GM12878 (cell line): Measurements from ENCODE around the gene SPATA32. TPM values are rescaled to one million over a fixed set of nuclear protein-coding genes. Genes with fewer than 3 reads are reported as not detected.

Experiments
- CREB1 ChIP-seq: IDR thresholded peaks from 2 replicates; pipeline ENCODE4 v1.6.1; 2012; ENCODE audit warnings: low read depth, mild to moderate bottlenecking, inconsistent platforms
- EGR1 ChIP-seq, 2 experiments: IDR thresholded peaks; 1 replicate in 1 of 2; 2 replicates in 1 of 2; pipeline ENCODE4 v1.6.1; 2011 to 2012; ENCODE audit warnings: low read depth in 2 of 2, low read length in 2 of 2, borderline replicate concordance in 1 of 2, mild to moderate bottlenecking in 1 of 2, moderate library complexity in 1 of 2
- EZH2 ChIP-seq: IDR thresholded peaks from 2 replicates; pipeline ENCODE4 v1.6.1; 2012; ENCODE audit warnings: low read depth, mild to moderate bottlenecking, control low read depth, inconsistent platforms, low read length, borderline replicate concordance; ENCODE audit not compliant: control insufficient read depth
- GATAD2B ChIP-seq: fragments of 450-650 bp; conservative IDR thresholded peaks from 2 replicates; pipeline ENCODE4 v1.6.1; 2017; ENCODE audit warnings: low read depth, mild to moderate bottlenecking, moderate library complexity
- IKZF1 ChIP-seq: fragments of 450-650 bp; conservative IDR thresholded peaks from 2 replicates; pipeline ENCODE4 v1.6.1; 2017; ENCODE audit warnings: antibody characterized with exemption, mild to moderate bottlenecking
- LARP7 ChIP-seq: fragments of 450-650 bp; IDR thresholded peaks from 2 replicates; pipeline ENCODE4 v1.6.1; 2017; ENCODE audit warnings: mild to moderate bottlenecking
- MEF2A ChIP-seq: IDR thresholded peaks from 2 replicates; pipeline ENCODE4 v1.6.1; 2011; ENCODE audit warnings: low read depth, mild to moderate bottlenecking, low read length, moderate library complexity; ENCODE audit not compliant: insufficient read depth
- MXI1 ChIP-seq: fragments of 150-350 bp; IDR thresholded peaks from 2 replicates; pipeline ENCODE4 v1.6.1; 2011; ENCODE audit warnings: low read depth, mild to moderate bottlenecking, inconsistent platforms, low read length, improper control_type of control experiment
- POLR2A ChIP-seq: IDR thresholded peaks from 2 replicates; pipeline ENCODE4 v1.6.1; 2011; ENCODE audit warnings: low read depth, mild to moderate bottlenecking, low read length
- POLR2AphosphoS2 ChIP-seq: IDR thresholded peaks from 2 replicates; pipeline ENCODE4 v1.6.1; 2011; ENCODE audit warnings: low read depth, mild to moderate bottlenecking, low read length, improper control_type of control experiment, moderate library complexity
- POLR2AphosphoS5 ChIP-seq: IDR thresholded peaks from 2 replicates; pipeline ENCODE4 v1.6.1; 2011; ENCODE audit warnings: mild to moderate bottlenecking, low read length, inconsistent platforms
- SMAD5 ChIP-seq: IDR thresholded peaks from 2 replicates; pipeline ENCODE4 v1.6.1; 2016; ENCODE audit warnings: antibody characterized with exemption, low read depth
- SMARCA5 ChIP-seq: fragments of 450-650 bp; IDR thresholded peaks from 2 replicates; pipeline ENCODE4 v1.6.1; 2017; ENCODE audit warnings: mild to moderate bottlenecking
- SREBF2 ChIP-seq: IDR thresholded peaks from 2 replicates; pipeline ENCODE4 v1.6.1; 2012; ENCODE audit warnings: mild to moderate bottlenecking, low read length
- TAF1 ChIP-seq: IDR thresholded peaks from 2 replicates; pipeline ENCODE4 v1.6.1; 2011; ENCODE audit warnings: mild to moderate bottlenecking, low read depth, low read length, borderline replicate concordance
- TARDBP ChIP-seq: IDR thresholded peaks from 2 replicates; pipeline ENCODE4 v1.6.1; 2016; ENCODE audit warnings: borderline replicate concordance
- polyA plus RNA-seq, 11 experiments: library from polyadenylated mRNA; depleted of rRNA in 4 of 11; unstranded in 6 of 11; stranded (reverse) in 5 of 11; fragments of >200 nt; fragmentation: Nextera tagmentation in 4 of 11; fragmentation: Illumina TruSeq in 1 of 11; extraction: Ambion mirVana in 4 of 11; extraction: Trizol in 1 of 11; gene quantifications; 1 replicate in 1 of 11; 2 replicates in 10 of 11; pipeline versions ENCODE4 v1.2.1 to v1.2.3, GENCODE V29; 2011 to 2016; ENCODE audit warnings: inconsistent platforms in 2 of 11, missing spikeins in 2 of 11, low read depth in 1 of 11
- total RNA-seq, 4 experiments: library from RNA; depleted of rRNA in 3 of 4; stranded (reverse); fragments of >200 nt in 3 of 4; fragmentation: Illumina TruSeq in 1 of 4; extraction: Trizol in 1 of 4; gene quantifications; 2 replicates each; pipeline versions ENCODE4 v1.2.1 to v1.2.3, GENCODE V29; 2013 to 2021
- TF ChIP-seq, protein P1 (sequence below): fragments of 450-650 bp; IDR thresholded peaks from 2 replicates; pipeline ENCODE4 v1.6.1; 2017; ENCODE audit warnings: mild to moderate bottlenecking, moderate library complexity
- TF ChIP-seq, protein P2 (sequence below): IDR thresholded peaks from 2 replicates; pipeline ENCODE4 v1.6.1; 2012; ENCODE audit warnings: low read length, inconsistent platforms
- TF ChIP-seq, protein P3 (sequence below): fragments of 450-650 bp; formaldehyde crosslinking; IDR thresholded peaks from 2 replicates; pipeline ENCODE4 v1.4.0; 2022; ENCODE audit warnings: mild to moderate bottlenecking, moderate library complexity
- TF ChIP-seq, protein P4 (sequence below): IDR thresholded peaks from 2 replicates; pipeline ENCODE4 v1.6.1; 2011; ENCODE audit warnings: mild to moderate bottlenecking, low read depth, low read length, moderate library complexity; ENCODE audit not compliant: insufficient replicate concordance

Gene SPATA32
- total and polyA plus RNA-seq, 10 of the 15 experiments (the other 5 are each of a cell fraction or from before 2014, with no cell fraction given), result 0.03 to 0.35 (median 0.11) TPM; not detected in 3

DNA sequence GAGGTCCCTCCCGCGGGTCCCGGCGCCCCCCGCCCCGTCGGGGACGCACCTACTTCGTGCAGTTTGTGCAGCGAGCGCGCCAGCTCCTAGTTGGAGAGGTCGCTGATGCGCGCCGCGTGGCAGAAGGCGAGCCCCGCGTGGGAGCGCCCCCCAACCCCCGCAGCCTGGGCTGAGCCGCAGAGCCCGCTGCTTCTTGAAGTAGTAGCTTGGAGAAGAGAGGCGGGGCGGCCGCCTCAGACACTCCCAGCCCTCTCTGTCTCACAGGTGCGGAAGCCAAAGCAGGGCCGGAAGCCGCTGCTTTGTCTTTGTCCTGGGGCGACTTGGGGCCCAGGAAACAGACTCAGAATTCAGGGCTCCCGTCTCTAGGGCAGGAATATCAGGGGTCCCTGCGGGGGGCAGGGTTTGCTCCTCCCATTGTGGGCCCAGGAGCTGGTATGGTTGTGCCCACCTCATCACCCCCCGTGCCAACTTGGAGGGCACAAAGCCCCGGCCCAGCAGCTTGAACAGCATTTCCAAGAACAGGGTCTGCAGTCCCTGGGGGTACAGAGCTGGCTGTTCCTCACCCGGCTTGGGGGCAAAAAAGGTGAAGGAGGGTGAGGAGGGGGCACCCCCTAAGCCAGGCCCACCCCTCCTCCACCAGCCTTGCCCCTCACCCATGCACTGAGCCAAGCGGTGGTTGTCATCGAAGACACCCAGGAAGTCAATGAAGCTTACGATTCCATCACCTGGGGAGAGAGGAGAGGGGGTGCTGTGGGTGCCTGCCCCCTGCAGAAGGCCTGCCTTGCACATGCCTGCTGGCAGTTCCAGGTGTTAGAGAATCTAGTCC is 13.5 kb downstream of the SPATA32 start (continued):
- TF ChIP-seq MEF2A (no peak), POLR2AphosphoS2 (no peak; the same call in 1 of the 2 replicates), POLR2AphosphoS5 (peak; percentile 61), TARDBP (0 out of 2 replicates have a peak, but pooled peaks have one; percentile 56), EZH2 (no peak), MXI1 (peak; percentile 34; the same call in 1 of the 2 replicates), SREBF2 (no peak), GATAD2B (peak; percentile 12), IKZF1 (peak; percentile 63; the same call in 1 of the 2 replicates), EGR1 (IDR thresholded peaks at IDR 0.05; ENCODE audit: borderline replicate concordance in 1 of 2, low read depth in 2 of 2, low read length in 2 of 2) (peak in 1 of 2 experiments; percentile 59; a peak in 1 of 3 replicates), SMAD5 (0 out of 2 replicates have a peak, but pooled peaks have one; percentile 37), SMARCA5 (peak; percentile 57; the same call in 1 of the 2 replicates), TAF1 (peak; percentile 45; the same call in 1 of the 2 replicates), LARP7 (0 out of 2 replicates have a peak, but pooled peaks have one; percentile 43), CREB1 (peak; percentile 35; the same call in 1 of the 2 replicates), POLR2A (peak; percentile 72)
- TF ChIP-seq, protein P1, sequence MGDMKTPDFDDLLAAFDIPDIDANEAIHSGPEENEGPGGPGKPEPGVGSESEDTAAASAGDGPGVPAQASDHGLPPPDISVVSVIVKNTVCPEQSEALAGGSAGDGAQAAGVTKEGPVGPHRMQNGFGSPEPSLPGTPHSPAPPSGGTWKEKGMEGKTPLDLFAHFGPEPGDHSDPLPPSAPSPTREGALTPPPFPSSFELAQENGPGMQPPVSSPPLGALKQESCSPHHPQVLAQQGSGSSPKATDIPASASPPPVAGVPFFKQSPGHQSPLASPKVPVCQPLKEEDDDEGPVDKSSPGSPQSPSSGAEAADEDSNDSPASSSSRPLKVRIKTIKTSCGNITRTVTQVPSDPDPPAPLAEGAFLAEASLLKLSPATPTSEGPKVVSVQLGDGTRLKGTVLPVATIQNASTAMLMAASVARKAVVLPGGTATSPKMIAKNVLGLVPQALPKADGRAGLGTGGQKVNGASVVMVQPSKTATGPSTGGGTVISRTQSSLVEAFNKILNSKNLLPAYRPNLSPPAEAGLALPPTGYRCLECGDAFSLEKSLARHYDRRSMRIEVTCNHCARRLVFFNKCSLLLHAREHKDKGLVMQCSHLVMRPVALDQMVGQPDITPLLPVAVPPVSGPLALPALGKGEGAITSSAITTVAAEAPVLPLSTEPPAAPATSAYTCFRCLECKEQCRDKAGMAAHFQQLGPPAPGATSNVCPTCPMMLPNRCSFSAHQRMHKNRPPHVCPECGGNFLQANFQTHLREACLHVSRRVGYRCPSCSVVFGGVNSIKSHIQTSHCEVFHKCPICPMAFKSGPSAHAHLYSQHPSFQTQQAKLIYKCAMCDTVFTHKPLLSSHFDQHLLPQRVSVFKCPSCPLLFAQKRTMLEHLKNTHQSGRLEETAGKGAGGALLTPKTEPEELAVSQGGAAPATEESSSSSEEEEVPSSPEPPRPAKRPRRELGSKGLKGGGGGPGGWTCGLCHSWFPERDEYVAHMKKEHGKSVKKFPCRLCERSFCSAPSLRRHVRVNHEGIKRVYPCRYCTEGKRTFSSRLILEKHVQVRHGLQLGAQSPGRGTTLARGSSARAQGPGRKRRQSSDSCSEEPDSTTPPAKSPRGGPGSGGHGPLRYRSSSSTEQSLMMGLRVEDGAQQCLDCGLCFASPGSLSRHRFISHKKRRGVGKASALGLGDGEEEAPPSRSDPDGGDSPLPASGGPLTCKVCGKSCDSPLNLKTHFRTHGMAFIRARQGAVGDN, result 0 out of 2 replicates have a peak, but pooled peaks have one; percentile 31
- TF ChIP-seq, protein P2, sequence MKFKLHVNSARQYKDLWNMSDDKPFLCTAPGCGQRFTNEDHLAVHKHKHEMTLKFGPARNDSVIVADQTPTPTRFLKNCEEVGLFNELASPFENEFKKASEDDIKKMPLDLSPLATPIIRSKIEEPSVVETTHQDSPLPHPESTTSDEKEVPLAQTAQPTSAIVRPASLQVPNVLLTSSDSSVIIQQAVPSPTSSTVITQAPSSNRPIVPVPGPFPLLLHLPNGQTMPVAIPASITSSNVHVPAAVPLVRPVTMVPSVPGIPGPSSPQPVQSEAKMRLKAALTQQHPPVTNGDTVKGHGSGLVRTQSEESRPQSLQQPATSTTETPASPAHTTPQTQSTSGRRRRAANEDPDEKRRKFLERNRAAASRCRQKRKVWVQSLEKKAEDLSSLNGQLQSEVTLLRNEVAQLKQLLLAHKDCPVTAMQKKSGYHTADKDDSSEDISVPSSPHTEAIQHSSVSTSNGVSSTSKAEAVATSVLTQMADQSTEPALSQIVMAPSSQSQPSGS, result no peak
- TF ChIP-seq, protein P3, sequence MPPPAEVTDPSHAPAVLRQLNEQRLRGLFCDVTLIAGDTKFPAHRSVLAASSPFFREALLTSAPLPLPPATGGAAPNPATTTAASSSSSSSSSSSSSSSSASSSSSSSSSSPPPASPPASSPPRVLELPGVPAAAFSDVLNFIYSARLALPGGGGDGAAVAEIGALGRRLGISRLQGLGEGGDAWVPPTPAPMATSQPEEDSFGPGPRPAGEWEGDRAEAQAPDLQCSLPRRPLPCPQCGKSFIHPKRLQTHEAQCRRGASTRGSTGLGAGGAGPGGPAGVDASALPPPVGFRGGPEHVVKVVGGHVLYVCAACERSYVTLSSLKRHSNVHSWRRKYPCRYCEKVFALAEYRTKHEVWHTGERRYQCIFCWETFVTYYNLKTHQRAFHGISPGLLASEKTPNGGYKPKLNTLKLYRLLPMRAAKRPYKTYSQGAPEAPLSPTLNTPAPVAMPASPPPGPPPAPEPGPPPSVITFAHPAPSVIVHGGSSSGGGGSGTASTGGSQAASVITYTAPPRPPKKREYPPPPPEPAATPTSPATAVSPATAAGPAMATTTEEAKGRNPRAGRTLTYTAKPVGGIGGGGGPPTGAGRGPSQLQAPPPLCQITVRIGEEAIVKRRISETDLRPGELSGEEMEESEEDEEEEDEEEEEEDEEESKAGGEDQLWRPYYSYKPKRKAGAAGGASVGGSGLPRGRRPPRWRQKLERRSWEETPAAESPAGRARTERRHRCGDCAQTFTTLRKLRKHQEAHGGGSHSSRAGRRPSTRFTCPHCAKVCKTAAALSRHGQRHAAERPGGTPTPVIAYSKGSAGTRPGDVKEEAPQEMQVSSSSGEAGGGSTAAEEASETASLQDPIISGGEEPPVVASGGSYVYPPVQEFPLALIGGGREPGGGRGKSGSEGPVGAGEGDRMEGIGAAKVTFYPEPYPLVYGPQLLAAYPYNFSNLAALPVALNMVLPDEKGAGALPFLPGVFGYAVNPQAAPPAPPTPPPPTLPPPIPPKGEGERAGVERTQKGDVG (CRISPR knock-in tag), result no peak
- TF ChIP-seq, protein P4, sequence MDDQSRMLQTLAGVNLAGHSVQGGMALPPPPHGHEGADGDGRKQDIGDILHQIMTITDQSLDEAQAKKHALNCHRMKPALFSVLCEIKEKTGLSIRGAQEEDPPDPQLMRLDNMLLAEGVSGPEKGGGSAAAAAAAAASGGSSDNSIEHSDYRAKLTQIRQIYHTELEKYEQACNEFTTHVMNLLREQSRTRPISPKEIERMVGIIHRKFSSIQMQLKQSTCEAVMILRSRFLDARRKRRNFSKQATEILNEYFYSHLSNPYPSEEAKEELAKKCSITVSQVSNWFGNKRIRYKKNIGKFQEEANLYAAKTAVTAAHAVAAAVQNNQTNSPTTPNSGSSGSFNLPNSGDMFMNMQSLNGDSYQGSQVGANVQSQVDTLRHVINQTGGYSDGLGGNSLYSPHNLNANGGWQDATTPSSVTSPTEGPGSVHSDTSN, result no peak
